GM21619 (cell line): ENCODE measurements around the gene RPS4Y2.

Experiments used
- ATAC-seq: cut with Tn5 transposase; IDR thresholded peaks from one replicate; pipeline ENCODE4 v1.9.1; 2021; ENCODE audit not compliant: unreplicated experiment

Gene RPS4Y2

DNA sequence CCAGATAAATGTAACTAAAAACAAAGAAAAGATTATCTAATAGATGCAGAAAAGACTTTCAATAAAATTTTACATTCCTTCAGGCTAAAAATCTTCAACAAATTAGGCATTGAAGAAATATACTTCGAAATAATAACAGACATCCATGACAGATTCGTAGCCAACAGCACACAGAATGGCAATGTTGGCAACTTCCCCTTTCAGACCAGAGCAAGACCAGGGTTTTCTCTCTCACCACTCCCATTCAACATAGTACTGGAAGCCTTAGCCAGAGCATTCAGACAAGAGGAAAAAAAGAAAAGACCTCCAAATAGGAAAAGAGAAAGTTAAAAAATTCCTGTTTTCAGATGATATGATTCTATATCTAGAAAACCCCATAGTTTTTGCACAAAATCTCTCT is 61.2 kb downstream of the RPS4Y2 start:
- ATAC-seq: no peak
